ENCODE results near the gene DCAKD. TPM values are rescaled to one million over a fixed set of nuclear protein-coding genes. Genes with fewer than 3 reads are reported as not detected.

DCAKD gene
- total RNA-seq, 1 experiment from 2014 or later = 31.9 TPM

- no peak for ATAC-seq
- TF ChIP-seq POLR2A (IDR thresholded peaks at IDR 0.05; ENCODE audit: borderline replicate concordance, extremely low read depth, insufficient read depth, insufficient read length) (no peak), POLR2AphosphoS5 (IDR thresholded peaks at IDR 0.05; ENCODE audit: low read depth, low read length) (no peak), TCF7L2 (IDR thresholded peaks at IDR 0.05; ENCODE audit: borderline replicate concordance, extremely low read depth, insufficient read depth, insufficient read length) (no peak), RAD21 (IDR thresholded peaks at IDR 0.05; ENCODE audit: low read depth) (no peak), EZH2phosphoT487 (IDR thresholded peaks at IDR 0.05; ENCODE audit: borderline replicate concordance) (no peak), SRF (IDR thresholded peaks at IDR 0.05; ENCODE audit: low read depth) (no peak), CEBPB (IDR thresholded peaks at IDR 0.05; ENCODE audit: low read depth) (no peak), ELF1 (IDR thresholded peaks at IDR 0.05; ENCODE audit: borderline replicate concordance, low read depth) (no peak), EGR1 (IDR thresholded peaks at IDR 0.05; ENCODE audit: low read depth) (no peak), SIN3A (IDR thresholded peaks at IDR 0.05; ENCODE audit: low read depth) (no peak), MAX (IDR thresholded peaks at IDR 0.05) (no peak), JUND (IDR thresholded peaks at IDR 0.05) (no peak), FOSL1 (IDR thresholded peaks at IDR 0.05; ENCODE audit: low read depth) (no peak), EZH2 (IDR thresholded peaks at IDR 0.05) (no peak)
- TF ChIP-seq, protein P1, sequence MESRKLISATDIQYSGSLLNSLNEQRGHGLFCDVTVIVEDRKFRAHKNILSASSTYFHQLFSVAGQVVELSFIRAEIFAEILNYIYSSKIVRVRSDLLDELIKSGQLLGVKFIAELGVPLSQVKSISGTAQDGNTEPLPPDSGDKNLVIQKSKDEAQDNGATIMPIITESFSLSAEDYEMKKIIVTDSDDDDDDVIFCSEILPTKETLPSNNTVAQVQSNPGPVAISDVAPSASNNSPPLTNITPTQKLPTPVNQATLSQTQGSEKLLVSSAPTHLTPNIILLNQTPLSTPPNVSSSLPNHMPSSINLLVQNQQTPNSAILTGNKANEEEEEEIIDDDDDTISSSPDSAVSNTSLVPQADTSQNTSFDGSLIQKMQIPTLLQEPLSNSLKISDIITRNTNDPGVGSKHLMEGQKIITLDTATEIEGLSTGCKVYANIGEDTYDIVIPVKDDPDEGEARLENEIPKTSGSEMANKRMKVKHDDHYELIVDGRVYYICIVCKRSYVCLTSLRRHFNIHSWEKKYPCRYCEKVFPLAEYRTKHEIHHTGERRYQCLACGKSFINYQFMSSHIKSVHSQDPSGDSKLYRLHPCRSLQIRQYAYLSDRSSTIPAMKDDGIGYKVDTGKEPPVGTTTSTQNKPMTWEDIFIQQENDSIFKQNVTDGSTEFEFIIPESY (IDR thresholded peaks at IDR 0.05; ENCODE audit: extremely low read depth, insufficient replicate concordance, low read length) = no peak
- TF ChIP-seq, protein P2, sequence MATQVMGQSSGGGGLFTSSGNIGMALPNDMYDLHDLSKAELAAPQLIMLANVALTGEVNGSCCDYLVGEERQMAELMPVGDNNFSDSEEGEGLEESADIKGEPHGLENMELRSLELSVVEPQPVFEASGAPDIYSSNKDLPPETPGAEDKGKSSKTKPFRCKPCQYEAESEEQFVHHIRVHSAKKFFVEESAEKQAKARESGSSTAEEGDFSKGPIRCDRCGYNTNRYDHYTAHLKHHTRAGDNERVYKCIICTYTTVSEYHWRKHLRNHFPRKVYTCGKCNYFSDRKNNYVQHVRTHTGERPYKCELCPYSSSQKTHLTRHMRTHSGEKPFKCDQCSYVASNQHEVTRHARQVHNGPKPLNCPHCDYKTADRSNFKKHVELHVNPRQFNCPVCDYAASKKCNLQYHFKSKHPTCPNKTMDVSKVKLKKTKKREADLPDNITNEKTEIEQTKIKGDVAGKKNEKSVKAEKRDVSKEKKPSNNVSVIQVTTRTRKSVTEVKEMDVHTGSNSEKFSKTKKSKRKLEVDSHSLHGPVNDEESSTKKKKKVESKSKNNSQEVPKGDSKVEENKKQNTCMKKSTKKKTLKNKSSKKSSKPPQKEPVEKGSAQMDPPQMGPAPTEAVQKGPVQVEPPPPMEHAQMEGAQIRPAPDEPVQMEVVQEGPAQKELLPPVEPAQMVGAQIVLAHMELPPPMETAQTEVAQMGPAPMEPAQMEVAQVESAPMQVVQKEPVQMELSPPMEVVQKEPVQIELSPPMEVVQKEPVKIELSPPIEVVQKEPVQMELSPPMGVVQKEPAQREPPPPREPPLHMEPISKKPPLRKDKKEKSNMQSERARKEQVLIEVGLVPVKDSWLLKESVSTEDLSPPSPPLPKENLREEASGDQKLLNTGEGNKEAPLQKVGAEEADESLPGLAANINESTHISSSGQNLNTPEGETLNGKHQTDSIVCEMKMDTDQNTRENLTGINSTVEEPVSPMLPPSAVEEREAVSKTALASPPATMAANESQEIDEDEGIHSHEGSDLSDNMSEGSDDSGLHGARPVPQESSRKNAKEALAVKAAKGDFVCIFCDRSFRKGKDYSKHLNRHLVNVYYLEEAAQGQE (IDR thresholded peaks at IDR 0.05; ENCODE audit: low read depth) = no peak
- TF ChIP-seq, protein P3, sequence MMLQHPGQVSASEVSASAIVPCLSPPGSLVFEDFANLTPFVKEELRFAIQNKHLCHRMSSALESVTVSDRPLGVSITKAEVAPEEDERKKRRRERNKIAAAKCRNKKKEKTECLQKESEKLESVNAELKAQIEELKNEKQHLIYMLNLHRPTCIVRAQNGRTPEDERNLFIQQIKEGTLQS (IDR thresholded peaks at IDR 0.05) = no peak
- CTCF ChIA-PET = no interaction called here
- RAD21 ChIA-PET (ENCODE audit: low non-redundant PET in 1 of 2, low total read pairs in 2 of 2, uncharacterized antibody in 2 of 2, unreplicated experiment in 2 of 2) = no interaction called here
- Histone ChIP-seq H3K9me2 (ENCODE audit: insufficient read depth) (no peaks in the 10 kb centered on the region), H3K36me3 (ENCODE audit: control insufficient read depth in 1 of 2, insufficient read depth in 2 of 2, low read length in 2 of 2) (no peaks in the 10 kb centered on the region), H4K20me1 (ENCODE audit: insufficient read depth) (no peaks in the 10 kb centered on the region), H3K4me3 (replicated peaks in 1 of 2; ENCODE audit: low read depth in 1 of 2, low read length in 2 of 2) (no peak overlapping the region), H3K9ac (ENCODE audit: low read length) (no peak overlapping the region), H3K9me3 (ENCODE audit: control insufficient read depth in 1 of 2, insufficient read depth in 1 of 2, low read depth in 1 of 2, low read length in 2 of 2) (no peaks in the 10 kb centered on the region), H3K79me2 (ENCODE audit: insufficient read depth, low read length) (no peaks in the 10 kb centered on the region), H3K27ac (ENCODE audit: low read depth, low read length) (no peak overlapping the region), H3K4me2 (ENCODE audit: low read length) (no peak overlapping the region), H2AFZ (ENCODE audit: low read depth, low read length, poor library complexity, severe bottlenecking) (no peak overlapping the region), H3K4me1 (ENCODE audit: control insufficient read depth in 1 of 2, insufficient read depth in 2 of 2, low read length in 2 of 2) (no peaks in the 10 kb centered on the region), H3K27me3 (ENCODE audit: insufficient read depth, low read length) (peaks cover 3% of the 10 kb centered on the region)
- no peak for DNase-seq (ENCODE audit: low read depth, low spot score)
- intact Hi-C loops (cut with micrococcal nuclease) = no loop called here
- POLR2A ChIA-PET = no interaction called here
- BruUV-seq (replicated peaks) = no TSS peak
Measured at GRCh38 chr17:44982113-44982702, 69.2 kb downstream of the DCAKD start.
